HG03196 (cell line): ENCODE results near the gene RGS18.
"Not testable (repeated sequence)": the region's sequence is repeated elsewhere in the genome, so short reads cannot be mapped to it uniquely, and the experiment has no call there.

Source experiments
- ATAC-seq: cut with Tn5 transposase; IDR thresholded peaks from one replicate; pipeline ENCODE4 v1.9.1; 2021; ENCODE audit not compliant: unreplicated experiment

Gene RGS18, protein sequence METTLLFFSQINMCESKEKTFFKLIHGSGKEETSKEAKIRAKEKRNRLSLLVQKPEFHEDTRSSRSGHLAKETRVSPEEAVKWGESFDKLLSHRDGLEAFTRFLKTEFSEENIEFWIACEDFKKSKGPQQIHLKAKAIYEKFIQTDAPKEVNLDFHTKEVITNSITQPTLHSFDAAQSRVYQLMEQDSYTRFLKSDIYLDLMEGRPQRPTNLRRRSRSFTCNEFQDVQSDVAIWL

DNA sequence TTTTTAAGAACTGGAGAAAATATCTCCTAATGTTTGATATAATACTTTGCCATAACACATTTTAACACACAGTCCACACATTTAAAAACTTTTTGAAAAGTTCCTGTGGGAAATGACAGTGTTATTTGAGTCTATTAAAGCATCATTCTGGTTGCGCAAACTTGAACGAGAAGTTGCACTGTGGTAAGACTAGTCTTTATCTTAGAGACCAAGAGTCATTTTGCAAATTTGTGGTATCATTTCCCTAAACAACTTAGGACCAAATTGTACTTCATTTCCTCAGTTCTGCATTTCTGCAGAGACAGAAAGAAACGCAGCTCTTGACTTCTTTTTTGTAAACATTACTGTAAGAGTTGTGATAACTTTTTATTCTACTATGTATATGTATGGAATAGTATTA lies at the start of gene RGS18:
RGS18 (plus strand) TSS at position 282 of the 400 bp plus-strand sequence. CDS start 176 bp downstream, outside the sequence.
- ATAC-seq: no peak

DNA sequence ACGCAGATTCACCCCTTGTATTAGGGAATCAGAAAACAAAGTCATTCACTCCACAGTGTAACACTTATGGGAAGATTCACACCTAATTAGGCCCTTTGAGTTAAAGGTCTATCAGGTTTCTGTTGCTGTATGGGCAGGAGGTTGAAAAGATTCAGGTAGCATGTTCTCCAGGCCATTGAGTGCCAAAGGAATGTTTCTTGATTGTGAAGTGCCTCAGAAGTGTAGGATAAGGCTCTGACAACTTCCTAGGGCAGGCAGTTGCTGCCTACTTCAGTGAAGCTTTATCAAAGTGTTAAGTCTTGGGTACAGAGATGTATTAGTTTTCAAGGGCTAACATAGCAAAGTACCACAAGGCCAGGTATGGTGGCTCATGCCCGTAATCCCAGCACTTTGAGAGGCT lies 48.7 kb upstream of the RGS18 start:
- no peak for ATAC-seq

DNA sequence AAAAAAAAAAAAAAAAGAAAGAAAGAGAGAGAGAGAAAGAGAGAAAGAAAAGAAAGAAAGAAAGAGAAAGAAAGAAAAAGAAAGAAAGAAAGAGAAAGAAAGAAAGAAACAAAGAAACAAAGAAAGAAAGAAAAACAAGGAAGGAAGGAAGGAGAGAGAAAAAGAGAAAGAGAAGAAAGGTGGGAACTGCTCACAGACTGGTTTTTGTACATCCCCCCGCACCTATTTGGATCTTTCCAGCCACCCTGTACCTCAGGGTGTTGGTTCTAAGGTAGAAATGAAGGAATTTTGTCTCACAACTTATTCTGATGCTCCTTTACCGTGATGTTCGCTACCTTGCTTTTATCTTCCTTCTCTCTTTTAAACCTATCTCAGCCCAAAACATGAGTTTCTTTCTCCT lies 43.3 kb upstream of the RGS18 start:
- ATAC-seq: no peak

DNA sequence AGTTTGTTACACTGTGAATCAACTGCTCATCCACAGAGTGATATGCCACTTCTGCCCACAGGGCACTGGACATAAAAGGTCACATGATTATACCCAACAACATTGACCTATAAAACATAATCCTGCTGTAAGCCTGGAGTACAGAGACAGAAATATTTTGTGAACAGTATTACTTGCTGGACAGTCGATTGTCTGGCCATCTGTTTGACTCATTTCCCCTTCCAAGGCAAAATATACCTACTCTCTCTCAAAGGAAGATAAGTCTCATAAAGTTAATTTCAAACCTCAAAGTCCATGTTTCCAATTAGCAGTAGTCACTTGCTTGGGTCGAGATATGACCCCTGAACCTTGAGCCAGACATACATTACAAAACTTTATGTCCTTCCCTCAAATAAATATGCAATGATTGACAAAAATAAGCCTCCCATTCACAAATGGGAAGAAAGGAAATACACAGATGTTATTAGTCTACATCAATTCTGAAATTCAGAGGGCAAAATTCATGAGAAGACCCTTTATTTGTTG lies 39.3 kb upstream of the RGS18 start:
- no peak for ATAC-seq

DNA sequence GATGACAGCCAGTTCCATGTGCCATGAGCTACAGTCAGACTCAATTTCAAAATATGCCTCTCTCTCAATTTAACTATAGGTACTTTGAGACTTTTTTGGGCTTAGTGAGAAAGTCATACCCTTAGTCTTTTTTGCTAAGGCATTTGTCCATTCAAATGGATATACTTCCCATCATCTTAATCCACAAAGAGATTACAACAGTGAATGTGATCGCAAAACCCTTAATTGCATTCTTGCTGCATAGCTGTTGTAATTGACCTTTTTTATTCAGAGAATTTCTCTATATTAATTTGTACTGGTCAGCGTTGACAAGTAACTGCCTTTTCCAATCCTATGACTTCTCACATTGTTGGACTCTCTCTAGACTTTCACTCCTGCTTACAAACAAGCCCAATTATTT lies 38.6 kb upstream of the RGS18 start:
- no peak for ATAC-seq

DNA sequence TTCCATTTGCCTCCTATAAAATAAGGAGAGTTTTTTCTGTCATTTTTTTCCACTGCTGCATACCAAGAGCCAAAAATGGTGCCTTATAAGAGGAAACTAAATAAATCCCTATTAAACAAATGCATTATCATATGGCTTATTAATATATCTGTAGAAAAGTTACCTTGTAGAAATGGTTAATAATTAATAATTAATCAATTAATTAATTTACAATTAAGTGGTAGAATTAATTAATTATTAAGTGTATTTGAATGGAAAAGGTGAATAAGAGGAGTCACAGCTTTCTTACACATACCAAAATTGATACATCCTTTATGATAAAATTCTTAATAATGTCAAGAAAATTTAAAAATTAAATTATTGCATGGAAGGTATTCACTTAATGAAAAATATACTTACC lies 35.6 kb upstream of the RGS18 start:
- no peak for ATAC-seq

DNA sequence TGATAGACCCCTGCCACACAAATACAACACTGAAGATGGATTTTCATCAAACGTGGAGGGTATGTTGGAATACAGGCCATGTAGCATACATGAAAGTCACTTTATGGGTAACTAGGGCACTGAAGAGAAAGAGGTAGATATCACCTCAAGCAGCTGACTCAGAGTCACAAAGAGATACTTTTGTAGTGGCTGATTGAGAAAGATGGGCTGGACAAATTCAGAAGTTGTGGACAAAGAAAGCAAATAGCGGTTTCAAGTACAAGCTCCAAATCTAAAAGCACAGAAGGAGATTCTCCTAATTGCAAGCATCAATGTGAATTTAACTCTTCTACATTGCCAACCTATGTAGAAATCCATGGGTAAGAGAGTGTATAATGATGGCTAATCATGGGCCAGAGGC lies 35.0 kb upstream of the RGS18 start:
- no peak for ATAC-seq

DNA sequence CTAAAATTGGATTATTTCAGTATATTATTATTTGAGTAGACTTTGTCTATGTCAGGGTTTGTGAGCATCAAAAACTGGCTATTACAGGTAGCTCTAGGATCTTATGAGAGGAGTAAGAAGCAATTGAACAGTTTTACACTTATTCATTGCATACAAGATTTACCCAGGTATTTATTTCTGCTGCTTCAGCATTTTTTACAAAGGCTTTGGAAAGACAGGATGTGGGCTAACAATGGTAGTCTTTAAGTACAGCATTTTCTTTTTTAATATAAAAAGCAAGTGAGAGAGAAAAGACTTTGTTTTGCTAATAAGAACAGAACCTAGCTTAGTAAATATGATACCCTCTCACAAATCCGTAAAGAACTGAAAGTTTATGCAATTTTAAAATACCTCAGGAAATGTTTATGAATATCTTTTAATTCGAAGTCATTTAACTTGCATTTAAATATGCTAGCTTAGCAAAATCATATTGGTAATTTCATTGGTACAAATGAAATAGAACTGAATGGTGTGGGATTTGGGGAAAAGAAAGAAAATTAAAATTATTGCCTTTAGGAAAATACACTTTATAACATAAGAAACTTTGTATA lies 32.1 kb upstream of the RGS18 start:
- ATAC-seq: no peak

DNA sequence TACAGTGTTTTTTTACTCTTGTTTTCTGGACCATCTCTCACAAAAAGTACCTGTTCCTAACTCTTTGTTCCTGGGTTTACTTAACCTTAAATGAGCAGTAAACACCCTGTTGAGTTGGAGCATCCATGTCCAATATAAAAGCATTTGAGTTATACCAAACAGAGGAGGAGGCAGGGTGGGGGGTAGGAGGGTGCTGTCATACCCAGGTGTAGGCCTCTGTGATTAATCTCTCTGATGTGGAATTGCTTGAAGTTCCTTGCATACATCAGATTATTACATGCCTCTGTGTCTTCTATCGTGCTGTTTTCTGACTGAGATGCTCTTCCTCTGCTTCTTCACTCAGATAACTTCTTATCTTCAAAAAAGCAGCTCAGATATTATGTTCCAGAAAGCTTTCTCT lies 28.1 kb upstream of the RGS18 start:
- ATAC-seq: no peak

DNA sequence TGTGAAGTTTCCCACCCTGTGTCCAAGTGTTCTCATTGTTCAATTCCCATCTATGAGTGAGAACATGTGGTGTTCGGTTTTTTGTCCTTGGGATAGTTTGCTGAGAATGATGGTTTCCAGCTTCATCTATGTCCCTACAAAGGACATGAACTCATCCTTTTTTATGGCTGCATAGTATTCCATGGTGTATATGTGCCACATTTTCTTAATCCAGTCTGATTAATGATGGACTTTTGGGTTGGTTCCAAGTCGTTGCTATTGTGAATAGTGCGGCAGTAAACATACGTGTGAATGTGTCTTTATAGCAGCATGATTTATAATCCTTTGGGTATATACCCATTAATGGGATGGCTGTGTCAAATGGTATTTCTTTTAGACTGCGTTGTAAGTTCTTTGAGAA lies 27.4 kb upstream of the RGS18 start:
- ATAC-seq: not testable (repeated sequence)

DNA sequence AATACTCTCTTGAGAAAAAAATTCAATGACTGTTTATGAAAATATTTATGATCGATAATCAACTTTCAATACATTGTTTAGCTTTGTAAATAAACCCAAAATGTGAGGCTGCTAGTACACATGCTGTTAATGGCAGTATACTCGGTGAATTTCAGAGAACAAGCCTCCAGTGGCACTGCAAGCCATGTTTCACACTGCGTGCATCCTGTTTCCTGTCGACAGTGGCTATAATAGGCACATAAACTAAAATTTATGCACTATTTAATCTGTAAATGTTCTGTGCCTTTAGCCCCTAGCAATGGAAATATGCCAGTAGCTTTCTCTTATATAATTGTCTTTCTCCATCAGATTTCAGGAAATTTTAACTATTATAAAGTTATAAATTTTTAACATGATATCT lies 26.3 kb upstream of the RGS18 start:
- ATAC-seq: no peak

DNA sequence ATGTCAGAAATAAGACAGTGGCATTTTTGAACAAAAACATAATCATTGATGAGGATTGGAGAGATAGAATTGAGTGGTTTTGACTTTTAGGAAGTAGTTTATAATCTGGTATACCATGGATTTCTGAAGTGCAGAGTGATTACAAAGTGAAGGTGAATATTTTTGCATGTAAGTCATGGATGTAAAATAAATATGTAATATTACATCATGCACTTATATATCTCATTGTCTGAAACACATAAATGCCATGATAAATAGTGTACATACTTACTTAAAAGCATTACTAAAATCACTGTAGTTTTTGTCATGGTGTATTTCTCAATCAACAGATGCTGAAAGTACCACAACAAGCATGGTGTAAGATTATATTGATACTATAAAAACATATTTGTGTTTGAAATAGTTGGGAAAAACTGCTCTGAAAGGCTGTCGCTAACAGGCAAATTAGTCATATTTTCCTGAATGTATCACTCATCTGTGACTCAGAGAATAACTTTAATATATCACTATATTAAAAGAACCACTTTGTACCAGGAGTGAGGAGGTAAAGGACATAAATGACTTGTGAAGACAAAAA lies 24.8 kb upstream of the RGS18 start:
- no peak for ATAC-seq

DNA sequence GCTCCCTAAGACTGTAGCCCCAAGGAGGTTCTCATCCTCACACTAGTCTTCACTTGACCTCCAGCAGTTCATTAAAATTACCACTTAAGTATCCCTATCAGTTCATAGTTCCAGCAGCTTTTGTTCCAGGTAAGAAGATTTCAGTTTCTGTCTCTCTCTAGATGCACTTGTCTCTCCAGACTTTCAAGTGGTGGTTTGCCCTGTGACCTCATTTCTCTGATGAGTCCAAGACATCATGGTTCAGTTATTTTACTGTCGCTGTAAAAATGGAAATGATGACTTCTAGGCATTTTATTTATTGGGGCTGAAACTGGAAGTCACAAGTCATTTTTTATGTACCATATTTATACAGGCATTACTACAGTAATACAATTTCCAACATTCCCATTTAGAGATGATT lies 17.9 kb upstream of the RGS18 start:
- ATAC-seq: no peak

DNA sequence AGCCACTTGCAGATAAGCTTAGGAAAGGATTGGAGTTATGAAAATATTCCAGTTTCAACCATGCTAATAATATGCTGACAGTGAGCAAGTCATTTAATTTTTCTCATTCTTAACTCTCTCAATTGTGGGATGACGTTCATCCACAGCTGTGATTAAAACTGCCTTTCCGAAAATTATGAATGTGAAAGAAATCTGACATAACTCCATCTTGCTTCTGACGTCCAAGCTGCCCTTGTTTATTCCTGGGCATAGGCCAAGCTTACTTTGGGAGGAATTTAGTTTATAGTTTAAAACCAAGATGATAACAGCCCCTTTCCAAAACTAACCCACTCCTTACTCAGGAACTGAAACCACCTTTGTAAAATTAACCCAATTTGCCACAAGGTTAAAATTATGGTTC lies 11.0 kb upstream of the RGS18 start:
- ATAC-seq: no peak

DNA sequence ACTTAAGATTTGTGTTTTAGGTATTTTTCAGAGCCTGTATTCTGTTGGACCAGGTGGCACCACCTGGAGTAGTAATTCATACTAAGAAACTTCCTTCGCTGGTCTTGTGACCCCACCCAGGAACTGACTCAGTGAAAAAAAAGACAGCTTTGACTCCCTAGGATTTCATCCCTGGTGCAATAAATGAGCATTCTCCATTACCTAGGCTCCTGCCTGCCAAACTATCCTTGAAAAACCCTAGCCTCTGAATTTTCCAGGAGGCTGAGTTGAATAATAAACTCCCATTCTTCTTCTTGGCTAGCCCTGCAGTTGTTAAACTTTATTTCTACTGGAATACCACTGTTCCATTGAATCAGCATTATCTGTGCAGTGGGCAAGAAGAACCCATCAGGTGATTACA lies 10.6 kb upstream of the RGS18 start:
- no peak for ATAC-seq

DNA sequence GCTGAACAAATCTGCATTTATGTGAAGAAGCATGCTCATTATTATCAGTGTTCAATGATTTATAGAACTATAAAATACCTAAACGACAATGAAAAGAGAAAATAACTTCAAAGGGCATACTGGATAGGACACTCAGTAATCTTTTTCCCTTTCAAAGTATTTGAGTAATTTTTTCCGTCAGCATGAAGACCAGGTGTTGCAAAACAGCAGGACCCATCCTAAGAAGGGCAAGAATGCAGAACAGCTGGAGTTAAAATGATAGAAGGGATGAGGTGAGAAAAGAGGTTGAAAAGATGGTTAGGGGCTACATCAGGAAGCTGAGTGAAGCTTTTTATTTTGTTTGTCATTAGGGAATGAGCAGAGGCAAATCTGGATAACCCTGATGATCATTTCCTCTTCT lies 7.1 kb upstream of the RGS18 start:
- no peak for ATAC-seq

DNA sequence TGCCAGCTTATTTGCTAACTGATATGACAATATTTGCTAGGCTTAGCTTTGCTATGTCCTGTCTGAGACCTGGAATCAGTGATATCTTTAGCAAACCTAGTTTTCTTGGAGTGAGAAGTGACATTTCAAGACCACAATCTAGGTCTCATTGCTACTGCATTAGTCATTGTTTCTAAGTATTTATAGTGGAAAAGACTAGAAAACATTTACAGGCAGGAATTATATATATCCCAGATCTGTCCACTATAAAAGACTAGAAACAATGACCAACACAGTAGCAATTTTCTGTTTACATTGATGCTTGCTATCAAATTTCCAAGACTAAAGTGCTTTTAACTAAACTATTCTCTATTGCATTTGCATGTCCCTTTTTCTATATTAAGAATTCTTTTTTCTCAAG lies 5.0 kb upstream of the RGS18 start:
- ATAC-seq: no peak

DNA sequence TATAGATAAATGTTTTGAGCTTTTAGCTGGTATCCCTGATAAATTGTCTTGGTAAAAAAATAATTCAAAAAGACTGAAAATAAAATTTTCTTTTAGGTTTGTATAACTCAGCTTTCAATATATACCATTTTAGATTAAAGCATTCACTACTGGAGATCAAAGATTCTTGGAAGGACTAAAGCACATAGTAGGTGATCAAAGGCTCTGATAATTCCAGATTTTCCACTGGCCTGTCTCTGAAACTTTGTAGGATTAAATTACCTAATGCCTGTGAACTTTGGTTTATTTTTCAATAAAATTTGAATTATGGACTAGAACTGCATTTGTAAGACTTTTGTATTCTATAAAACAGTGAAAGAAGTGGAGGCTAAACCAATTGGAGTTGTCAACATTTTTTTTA lies 1.2 kb upstream of the RGS18 start:
- ATAC-seq: no peak

DNA sequence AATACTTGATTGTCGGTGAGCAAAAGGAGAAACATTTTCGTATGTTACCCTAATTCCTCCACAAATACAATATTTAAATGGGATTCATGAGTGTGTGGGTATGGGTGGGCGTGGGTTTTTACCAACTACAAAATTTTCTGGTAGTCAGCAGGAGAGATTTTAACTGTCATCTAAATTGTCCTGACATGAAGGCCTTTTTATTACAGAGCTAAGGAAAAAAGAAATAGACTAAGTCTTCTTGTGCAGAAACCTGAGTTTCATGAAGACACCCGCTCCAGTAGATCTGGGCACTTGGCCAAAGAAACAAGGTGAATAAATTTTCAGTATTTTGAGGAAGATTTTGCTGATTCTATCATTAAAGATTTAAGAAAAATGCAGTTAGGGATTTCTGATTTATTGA lies 752 bp downstream of the RGS18 start:
- no peak for ATAC-seq

DNA sequence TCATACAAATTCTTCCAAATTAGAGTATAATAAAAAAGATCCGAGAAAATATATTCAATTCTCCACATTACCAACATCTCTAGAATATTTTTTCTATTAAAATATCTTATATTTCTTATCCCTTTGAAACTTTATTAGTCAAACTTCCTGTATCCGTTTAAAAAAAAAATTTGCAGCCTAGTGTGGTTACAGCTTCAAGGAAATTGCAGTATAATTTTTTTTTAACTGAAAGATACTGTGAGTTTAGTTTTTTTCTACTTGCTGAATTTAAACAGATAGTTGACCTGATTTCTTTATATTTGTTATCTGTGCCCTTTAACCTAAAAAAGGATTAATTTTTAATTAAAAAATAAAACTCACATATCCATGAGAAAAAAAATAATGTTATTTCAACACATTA lies 1.5 kb downstream of the RGS18 start:
- ATAC-seq: no peak

DNA sequence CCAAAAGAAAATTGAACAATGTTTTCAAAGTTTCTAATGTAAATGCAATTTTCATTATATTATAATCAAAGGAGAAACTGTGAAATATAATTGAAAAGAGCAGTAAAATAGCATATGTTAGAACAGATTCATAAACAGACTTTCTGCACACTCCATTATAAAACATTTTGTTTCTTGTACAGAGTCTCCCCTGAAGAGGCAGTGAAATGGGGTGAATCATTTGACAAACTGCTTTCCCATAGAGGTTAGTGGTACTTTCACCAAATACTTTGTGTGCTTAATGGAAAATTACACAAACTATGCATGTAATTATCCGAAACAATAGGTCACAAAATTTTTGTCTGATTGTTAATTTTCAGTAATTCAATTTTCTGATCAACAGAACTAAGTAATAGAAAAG lies 1.9 kb downstream of the RGS18 start:
- no peak for ATAC-seq

DNA sequence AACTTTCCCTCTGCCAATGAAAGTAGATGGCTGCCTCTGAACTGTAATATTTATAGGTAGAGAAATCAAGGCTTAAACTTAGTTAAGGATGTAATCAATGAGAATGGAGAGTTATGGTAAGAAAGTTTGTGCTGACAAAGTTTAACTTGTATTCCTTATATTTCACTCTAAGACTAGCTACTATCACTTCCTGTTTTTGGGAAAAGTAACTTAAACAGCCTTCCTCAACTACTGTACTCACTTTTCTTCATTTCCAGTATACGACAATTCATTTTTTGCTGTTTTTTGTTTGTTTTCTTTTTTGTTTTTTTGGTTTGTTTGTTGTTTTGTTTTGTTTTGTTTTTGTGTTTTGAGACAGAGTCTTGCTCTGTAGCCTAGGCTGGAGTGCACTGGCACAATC lies 3.7 kb downstream of the RGS18 start:
- no peak for ATAC-seq

DNA sequence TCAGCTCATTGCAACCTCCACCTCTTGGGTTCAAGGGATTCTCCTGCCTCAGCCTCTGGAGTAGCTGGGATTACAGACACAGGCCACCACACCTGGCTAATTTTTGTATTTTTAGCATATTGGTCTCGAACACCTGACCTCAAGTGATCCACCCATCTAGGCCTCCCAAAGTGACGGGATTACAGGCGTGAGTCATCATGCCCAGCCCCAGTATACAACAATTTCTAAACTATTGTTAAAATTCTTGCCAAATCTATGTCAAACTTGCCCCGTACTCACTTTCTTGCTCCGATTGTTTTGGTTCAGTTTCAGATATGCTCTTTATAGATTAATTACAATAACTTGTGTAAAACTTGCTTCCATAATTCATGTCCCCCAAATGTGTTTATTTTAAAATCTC lies 4.1 kb downstream of the RGS18 start:
- no peak for ATAC-seq
